ENCODE results near the gene DIP2C.
A peak's percentile ranks its signal among the peaks of the same experiment; 100 is the strongest.
"Not testable (repeated sequence)": the region's sequence is repeated elsewhere in the genome, so short reads cannot be mapped to it uniquely, and the experiment has no call there.

DIP2C gene

GRCh38 chr10:484441-484924 is 205.0 kb downstream of the DIP2C start:
- Histone ChIP-seq H3K9ac (ENCODE audit: low read depth, low read length) (no peak overlapping the region), H3K36me3 (ENCODE audit: insufficient read depth, low read depth, low read length) (peaks cover 5% of the 10 kb centered on the region; the same call in 1 of the 2 replicates), H3K27ac (ENCODE audit: low read length) (no peak overlapping the region), H3K4me3 (ENCODE audit: low read length) (peak overlapping the region; percentile 42; the same call in 1 of the 2 replicates), H3K9me3 (ENCODE audit: insufficient read depth, low read depth, low read length) (no peaks in the 10 kb centered on the region), H3K27me3 (ENCODE audit: insufficient read depth, low read length) (peaks cover 35% of the 10 kb centered on the region), H3K4me1 (ENCODE audit: insufficient read depth, low read length) (peaks cover 17% of the 10 kb centered on the region; the same call in 1 of the 2 replicates)

DNA sequence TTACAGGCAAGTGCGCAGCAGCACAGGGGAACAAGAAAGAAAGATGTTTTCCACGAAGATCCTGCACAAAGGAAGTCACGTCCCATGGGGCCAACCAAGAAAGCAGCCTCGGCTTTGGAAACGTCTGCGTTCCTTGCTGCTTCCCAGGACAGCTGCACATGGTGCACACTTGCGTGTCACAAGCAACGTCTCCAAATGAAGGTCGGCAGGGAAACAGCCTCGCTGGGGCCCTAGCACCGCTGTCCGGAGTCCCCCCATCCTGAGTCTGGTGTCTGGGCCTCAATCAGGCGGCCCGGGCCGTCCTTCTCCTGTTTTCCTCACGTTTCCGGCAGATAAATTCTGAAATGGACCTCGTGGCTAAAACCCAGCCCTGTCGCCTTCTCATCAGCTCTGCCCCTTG is 206.2 kb downstream of the DIP2C start:
- peaks cover 17% of the 10 kb centered on the region; the same call in 1 of the 2 replicates for H3K4me1 ChIP-seq (ENCODE audit: insufficient read depth, low read length)
- H3K27me3 ChIP-seq (ENCODE audit: insufficient read depth, low read length), result peaks cover 35% of the 10 kb centered on the region
- H3K9ac ChIP-seq (ENCODE audit: low read depth, low read length), result no peak overlapping the region
- H3K27ac ChIP-seq (ENCODE audit: low read length), result no peak overlapping the region
- H3K9me3 ChIP-seq (ENCODE audit: insufficient read depth, low read depth, low read length), result no peaks in the 10 kb centered on the region
- H3K36me3 ChIP-seq (ENCODE audit: insufficient read depth, low read depth, low read length), result peaks cover 5% of the 10 kb centered on the region; the same call in 1 of the 2 replicates
- H3K4me3 ChIP-seq (ENCODE audit: low read length), result no peak overlapping the region

- no peak overlapping the region for H3K9ac ChIP-seq (ENCODE audit: low read depth, low read length)
- peaks cover 5% of the 10 kb centered on the region; the same call in 1 of the 2 replicates for H3K36me3 ChIP-seq (ENCODE audit: insufficient read depth, low read depth, low read length)
- H3K4me3 ChIP-seq (ENCODE audit: low read length), result no peak overlapping the region
- no peak overlapping the region for H3K27ac ChIP-seq (ENCODE audit: low read length)
- H3K9me3 ChIP-seq (ENCODE audit: insufficient read depth, low read depth, low read length), result no peaks in the 10 kb centered on the region
- H3K27me3 ChIP-seq (ENCODE audit: insufficient read depth, low read length), result peaks cover 35% of the 10 kb centered on the region
- H3K4me1 ChIP-seq (ENCODE audit: insufficient read depth, low read length), result peaks cover 17% of the 10 kb centered on the region; the same call in 1 of the 2 replicates
Measured at GRCh38 chr10:482848-483247, 206.6 kb downstream of the DIP2C start.

- Histone ChIP-seq H3K36me3 (ENCODE audit: insufficient read depth, low read depth, low read length) (peaks cover 5% of the 10 kb centered on the region; the same call in 1 of the 2 replicates), H3K27me3 (ENCODE audit: insufficient read depth, low read length) (peaks cover 32% of the 10 kb centered on the region), H3K9me3 (ENCODE audit: insufficient read depth, low read depth, low read length) (no peaks in the 10 kb centered on the region), H3K4me3 (ENCODE audit: low read length) (no peak overlapping the region), H3K27ac (ENCODE audit: low read length) (no peak overlapping the region), H3K9ac (ENCODE audit: low read depth, low read length) (no peak overlapping the region), H3K4me1 (ENCODE audit: insufficient read depth, low read length) (peaks cover 17% of the 10 kb centered on the region; the same call in 1 of the 2 replicates)
Measured at GRCh38 chr10:482051-482501, 207.4 kb downstream of the DIP2C start.

- no peaks in the 10 kb centered on the region for H3K9me3 ChIP-seq (ENCODE audit: insufficient read depth, low read depth, low read length)
- peaks cover 28% of the 10 kb centered on the region for H3K27me3 ChIP-seq (ENCODE audit: insufficient read depth, low read length)
- H3K27ac ChIP-seq (ENCODE audit: low read length), result no peak overlapping the region
- H3K4me3 ChIP-seq (ENCODE audit: low read length), result no peak overlapping the region
- no peak overlapping the region for H3K9ac ChIP-seq (ENCODE audit: low read depth, low read length)
- peaks cover 5% of the 10 kb centered on the region; the same call in 1 of the 2 replicates for H3K36me3 ChIP-seq (ENCODE audit: insufficient read depth, low read depth, low read length)
- H3K4me1 ChIP-seq (ENCODE audit: insufficient read depth, low read length), result peaks cover 17% of the 10 kb centered on the region; the same call in 1 of the 2 replicates
Measured at GRCh38 chr10:481628-482027, 207.8 kb downstream of the DIP2C start.

- H3K9ac ChIP-seq (ENCODE audit: low read depth, low read length), result no peak overlapping the region
- peaks cover 22% of the 10 kb centered on the region for H3K27me3 ChIP-seq (ENCODE audit: insufficient read depth, low read length)
- H3K27ac ChIP-seq (ENCODE audit: low read length), result no peak overlapping the region
- no peaks in the 10 kb centered on the region for H3K9me3 ChIP-seq (ENCODE audit: insufficient read depth, low read depth, low read length)
- H3K4me1 ChIP-seq (ENCODE audit: insufficient read depth, low read length), result peaks cover 12% of the 10 kb centered on the region; the same call in 1 of the 2 replicates
- peaks cover 5% of the 10 kb centered on the region; the same call in 1 of the 2 replicates for H3K36me3 ChIP-seq (ENCODE audit: insufficient read depth, low read depth, low read length)
- no peak overlapping the region for H3K4me3 ChIP-seq (ENCODE audit: low read length)
Measured at GRCh38 chr10:480928-481552, 208.4 kb downstream of the DIP2C start.

- Histone ChIP-seq H3K27me3 (ENCODE audit: insufficient read depth, low read length) (peaks cover 17% of the 10 kb centered on the region), H3K27ac (ENCODE audit: low read length) (no peak overlapping the region), H3K9ac (ENCODE audit: low read depth, low read length) (no peak overlapping the region), H3K36me3 (ENCODE audit: insufficient read depth, low read depth, low read length) (peaks cover 5% of the 10 kb centered on the region; the same call in 1 of the 2 replicates), H3K4me1 (ENCODE audit: insufficient read depth, low read length) (peaks cover 8% of the 10 kb centered on the region; the same call in 1 of the 2 replicates), H3K4me3 (ENCODE audit: low read length) (no peak overlapping the region), H3K9me3 (ENCODE audit: insufficient read depth, low read depth, low read length) (no peaks in the 10 kb centered on the region)
Measured at GRCh38 chr10:480498-480927, 209.0 kb downstream of the DIP2C start.

- H3K9me3 ChIP-seq (ENCODE audit: insufficient read depth, low read depth, low read length); H3K36me3 ChIP-seq (ENCODE audit: insufficient read depth, low read depth, low read length); H3K9ac ChIP-seq (ENCODE audit: low read depth, low read length); H3K4me1 ChIP-seq (ENCODE audit: insufficient read depth, low read length); H3K27ac ChIP-seq (ENCODE audit: low read length); H3K4me3 ChIP-seq (ENCODE audit: low read length): not testable (repeated sequence)
- H3K27me3 ChIP-seq (ENCODE audit: insufficient read depth, low read length), result peaks cover 11% of the 10 kb centered on the region
Measured at GRCh38 chr10:479706-480497, 209.6 kb downstream of the DIP2C start.

DNA sequence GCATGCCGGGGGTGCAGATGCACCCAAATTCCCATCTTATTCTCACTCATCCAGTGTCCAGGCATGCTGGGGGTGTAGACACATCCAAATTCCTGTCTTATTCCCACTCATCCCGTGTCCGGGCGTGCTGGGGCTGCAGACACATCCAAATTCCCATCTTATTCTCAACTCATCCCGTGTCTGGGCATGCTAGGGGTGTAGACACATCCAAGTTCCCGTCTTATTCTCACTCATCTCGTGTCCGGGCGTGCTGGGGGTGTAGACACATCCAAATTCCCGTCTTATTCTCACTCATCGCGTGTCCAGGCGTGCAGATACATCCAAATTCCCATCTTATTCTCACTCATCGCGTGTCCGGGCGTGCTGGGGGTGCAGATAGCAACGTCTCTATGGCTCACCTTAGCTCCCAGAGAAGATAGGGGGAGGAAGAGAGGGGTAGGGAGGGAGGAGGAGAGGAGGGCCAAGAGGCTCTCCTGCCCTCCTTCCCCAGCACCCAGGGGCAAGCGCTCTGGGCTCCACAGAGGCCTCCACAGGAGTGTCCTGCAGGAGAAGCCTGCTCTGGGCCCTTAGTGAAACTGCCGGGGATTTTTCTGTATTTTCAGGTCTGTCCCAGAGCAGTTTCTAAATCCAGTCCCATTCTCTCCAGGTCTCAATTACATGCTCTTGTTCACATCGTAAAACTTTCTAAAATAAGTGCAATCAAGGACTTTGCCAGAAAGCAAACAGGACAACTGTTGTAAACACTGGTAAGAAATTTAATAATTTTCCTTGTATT is 210.8 kb downstream of the DIP2C start:
- no peak overlapping the region for H3K27ac ChIP-seq (ENCODE audit: low read length)
- no peaks in the 10 kb centered on the region for H3K27me3 ChIP-seq (ENCODE audit: insufficient read depth, low read length)
- no peaks in the 10 kb centered on the region for H3K9me3 ChIP-seq (ENCODE audit: insufficient read depth, low read depth, low read length)
- H3K4me3 ChIP-seq (ENCODE audit: low read length), result no peak overlapping the region
- H3K36me3 ChIP-seq (ENCODE audit: insufficient read depth, low read depth, low read length), result peaks cover 5% of the 10 kb centered on the region; the same call in 1 of the 2 replicates
- H3K9ac ChIP-seq (ENCODE audit: low read depth, low read length), result no peak overlapping the region
- no peaks in the 10 kb centered on the region for H3K4me1 ChIP-seq (ENCODE audit: insufficient read depth, low read length)

DNA sequence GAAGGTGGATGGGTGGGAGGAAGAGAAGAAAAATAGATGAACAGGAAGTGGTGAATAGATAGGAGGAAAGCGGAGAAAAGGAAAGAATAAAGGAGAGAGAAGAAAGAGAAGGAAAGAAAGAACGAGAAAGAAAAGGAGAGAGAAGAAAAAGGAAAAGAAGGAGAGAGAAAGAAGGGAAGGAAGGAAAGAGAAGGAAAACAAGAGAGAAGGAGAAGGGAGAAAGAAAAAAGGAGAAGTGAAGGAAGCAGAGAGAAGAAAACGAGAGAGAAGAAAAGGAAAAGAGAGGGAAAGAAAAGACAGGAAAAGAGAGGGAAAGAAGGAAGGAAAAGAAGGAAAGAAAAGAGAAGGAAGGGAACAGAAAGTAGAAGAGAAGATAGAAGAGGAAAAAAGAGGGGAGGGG is 211.8 kb downstream of the DIP2C start:
- Histone ChIP-seq H3K9ac (ENCODE audit: low read depth, low read length) (no peak overlapping the region), H3K27ac (ENCODE audit: low read length) (no peak overlapping the region), H3K36me3 (ENCODE audit: insufficient read depth, low read depth, low read length) (peaks cover 3% of the 10 kb centered on the region; the same call in 1 of the 2 replicates), H3K27me3 (ENCODE audit: insufficient read depth, low read length) (no peaks in the 10 kb centered on the region), H3K9me3 (ENCODE audit: insufficient read depth, low read depth, low read length) (no peaks in the 10 kb centered on the region), H3K4me3 (ENCODE audit: low read length) (no peak overlapping the region), H3K4me1 (ENCODE audit: insufficient read depth, low read length) (no peaks in the 10 kb centered on the region)

GRCh38 chr10:476455-476780 is 213.1 kb downstream of the DIP2C start:
- Histone ChIP-seq H3K4me1 (ENCODE audit: insufficient read depth, low read length) (no peaks in the 10 kb centered on the region), H3K36me3 (ENCODE audit: insufficient read depth, low read depth, low read length) (no peaks in the 10 kb centered on the region), H3K9me3 (ENCODE audit: insufficient read depth, low read depth, low read length) (no peaks in the 10 kb centered on the region), H3K27ac (ENCODE audit: low read length) (no peak overlapping the region), H3K4me3 (ENCODE audit: low read length) (no peak overlapping the region), H3K9ac (ENCODE audit: low read depth, low read length) (no peak overlapping the region), H3K27me3 (ENCODE audit: insufficient read depth, low read length) (no peaks in the 10 kb centered on the region)

Measured in iPS-20b (cell line).